GM21717 (cell line): Measurements from ENCODE around the gene RPUSD1.
"Not testable (repeated sequence)": the region's sequence is repeated elsewhere in the genome, so short reads cannot be mapped to it uniquely, and the experiment has no call there.

Source experiments
- ATAC-seq: cut with Tn5 transposase; IDR thresholded peaks from one replicate; pipeline ENCODE4 v1.9.1; 2021; ENCODE audit warnings: mild to moderate bottlenecking, moderate library complexity; ENCODE audit not compliant: unreplicated experiment

Gene RPUSD1

DNA sequence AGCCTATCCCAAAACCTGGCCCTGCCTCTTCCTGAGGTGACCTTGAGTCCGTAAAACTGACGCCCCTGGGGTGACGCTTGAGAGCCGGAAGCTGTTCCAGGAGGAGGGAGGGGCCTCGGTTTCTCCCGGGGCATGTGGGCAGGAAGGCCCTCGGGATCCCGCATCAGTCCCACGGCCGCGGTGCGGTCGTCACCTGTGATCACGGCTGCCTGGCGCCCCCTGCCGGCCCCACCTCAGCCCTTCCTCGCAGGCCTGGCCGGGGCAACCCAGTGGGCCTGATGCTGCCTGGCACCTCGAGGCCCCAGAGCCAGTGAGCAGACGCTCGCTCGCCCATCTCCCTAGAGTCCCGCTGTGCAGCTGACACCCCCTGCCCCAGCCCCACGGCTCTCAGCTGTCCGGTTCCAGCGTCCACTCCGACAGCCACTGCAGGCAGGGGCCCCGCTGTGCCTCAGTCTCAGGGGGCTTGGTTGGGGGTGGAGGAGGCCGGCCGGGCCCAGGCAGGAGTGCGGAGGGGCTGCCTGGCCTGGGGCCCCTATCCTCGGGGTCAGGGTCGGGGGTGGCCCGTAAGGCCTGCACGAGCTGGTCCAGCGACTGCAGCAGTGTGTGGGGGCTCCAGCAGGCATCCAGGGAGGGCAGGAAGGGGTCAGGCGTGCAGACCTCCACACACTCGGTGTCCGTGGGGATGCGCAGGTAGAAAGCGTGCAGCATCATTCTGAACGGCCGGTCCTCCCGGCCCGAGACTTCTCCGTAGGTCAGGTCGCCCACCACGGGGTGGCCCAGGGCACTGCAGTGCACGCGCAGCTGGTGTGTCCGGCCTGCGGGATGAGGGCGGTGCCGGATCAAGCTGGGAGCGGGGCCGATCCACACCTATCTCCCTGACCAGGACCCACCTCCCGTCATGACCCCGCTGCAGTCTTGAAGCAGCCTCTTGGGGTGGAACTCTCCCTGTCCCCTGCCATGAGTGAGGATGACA is 2.3 kb downstream of the RPUSD1 start:
- no peak for ATAC-seq

DNA sequence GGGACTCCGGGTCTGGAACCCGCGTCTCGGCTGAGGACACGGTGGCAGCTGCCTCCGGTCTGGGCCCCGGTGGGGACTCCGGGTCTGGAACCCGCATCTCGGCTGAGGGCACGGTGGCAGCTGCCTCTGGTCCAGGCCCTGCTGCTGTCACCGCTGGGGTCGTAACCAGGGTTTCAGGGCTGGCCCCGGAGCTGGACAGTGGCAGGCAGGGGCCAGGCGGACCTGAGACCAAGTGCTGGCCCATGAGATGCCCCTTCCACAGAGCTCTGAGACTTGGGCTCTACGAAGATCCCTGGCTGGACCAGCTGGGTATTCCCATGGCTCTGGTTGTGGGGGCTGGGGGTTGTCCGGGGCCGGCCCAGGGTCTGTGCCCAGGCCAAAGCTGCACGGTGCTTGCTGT is 3.8 kb downstream of the RPUSD1 start:
- no peak for ATAC-seq

GRCh38 chr16:783404-784161 is 4.6 kb downstream of the RPUSD1 start:
- no peak for ATAC-seq

- no peak for ATAC-seq
These were observed 5.3 kb downstream of the RPUSD1 start for GRCh38 chr16:782766-783403.

DNA sequence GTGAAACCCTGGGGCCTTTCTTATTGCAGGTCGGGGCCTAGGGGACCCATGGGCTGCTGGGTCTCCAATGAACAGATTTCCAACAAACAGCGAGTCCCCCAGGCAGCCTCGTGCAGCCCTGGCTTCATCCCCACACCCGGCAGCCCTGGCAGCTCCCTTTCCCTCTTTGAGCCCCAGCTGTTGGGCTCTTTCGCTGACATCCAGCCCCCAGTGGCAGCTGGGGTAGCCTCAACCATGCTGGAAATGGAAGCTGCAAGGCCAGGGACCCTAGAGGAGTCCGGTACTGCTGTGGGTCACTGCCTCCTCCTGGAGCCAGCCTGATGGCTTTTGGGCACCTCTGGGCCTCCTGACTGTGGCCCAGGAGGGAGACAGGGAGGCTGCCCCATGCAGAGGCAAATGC is 5.9 kb downstream of the RPUSD1 start:
- ATAC-seq = no peak

DNA sequence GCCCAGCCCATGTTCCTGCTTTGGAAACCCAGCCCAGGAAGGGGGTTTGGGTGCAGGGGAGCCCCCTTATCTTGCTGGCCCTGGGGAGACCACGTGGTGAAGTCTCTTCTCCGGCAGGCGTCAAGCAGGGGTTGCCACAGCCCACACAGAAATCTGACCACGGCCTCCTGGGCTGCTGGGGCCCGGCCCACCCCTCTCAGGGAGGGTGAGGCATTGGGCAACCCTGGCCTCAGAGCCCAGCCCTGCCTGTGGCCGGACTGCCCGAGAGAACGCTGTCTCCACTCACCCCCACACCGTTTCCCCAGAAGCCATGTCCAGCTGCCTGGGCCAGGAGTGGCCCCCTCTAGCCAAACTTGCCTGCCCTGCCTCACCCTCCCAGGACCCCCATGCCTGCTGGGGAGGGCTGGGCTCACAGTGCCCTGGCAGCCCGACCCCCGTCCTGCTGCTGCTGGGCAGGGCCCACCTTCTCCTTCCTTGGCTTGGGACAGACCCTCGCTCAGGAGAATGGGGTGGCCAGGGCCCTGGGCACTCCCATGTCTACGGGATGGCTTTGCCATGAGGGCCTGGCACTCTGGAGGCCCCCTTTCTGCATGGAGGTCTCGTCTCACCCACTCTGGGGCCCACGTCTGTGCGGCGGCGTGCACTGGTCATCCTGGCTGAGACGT is 6.7 kb downstream of the RPUSD1 start:
- ATAC-seq = no peak

DNA sequence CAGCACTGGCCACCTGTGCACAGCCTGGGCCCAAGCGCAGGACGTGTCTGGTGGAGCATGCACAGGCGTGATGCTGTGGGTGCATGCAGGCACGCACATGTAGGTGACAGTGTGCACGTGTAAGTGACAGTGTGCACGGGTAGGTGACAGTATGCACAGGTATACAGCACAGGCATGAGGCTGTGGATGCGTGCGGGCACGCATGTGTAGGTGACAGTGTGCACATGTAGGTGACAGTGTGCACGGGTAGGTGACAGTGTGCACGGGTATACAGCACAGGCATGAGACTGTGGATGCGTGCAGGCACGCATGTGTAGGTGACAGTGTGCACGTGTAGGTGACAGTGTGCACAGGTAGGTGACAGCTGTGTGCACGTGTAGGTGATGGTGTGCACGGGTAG is 7.9 kb downstream of the RPUSD1 start:
- ATAC-seq = no peak

GRCh38 chr16:779561-779960 is 8.6 kb downstream of the RPUSD1 start:
- ATAC-seq = no peak

GRCh38 chr16:778909-779527 is 9.2 kb downstream of the RPUSD1 start:
- ATAC-seq = no peak

- no peak for ATAC-seq
These were observed 9.7 kb downstream of the RPUSD1 start for GRCh38 chr16:778447-778846.

- no peak for ATAC-seq
These were observed 10.4 kb downstream of the RPUSD1 start for GRCh38 chr16:777826-778225.

DNA sequence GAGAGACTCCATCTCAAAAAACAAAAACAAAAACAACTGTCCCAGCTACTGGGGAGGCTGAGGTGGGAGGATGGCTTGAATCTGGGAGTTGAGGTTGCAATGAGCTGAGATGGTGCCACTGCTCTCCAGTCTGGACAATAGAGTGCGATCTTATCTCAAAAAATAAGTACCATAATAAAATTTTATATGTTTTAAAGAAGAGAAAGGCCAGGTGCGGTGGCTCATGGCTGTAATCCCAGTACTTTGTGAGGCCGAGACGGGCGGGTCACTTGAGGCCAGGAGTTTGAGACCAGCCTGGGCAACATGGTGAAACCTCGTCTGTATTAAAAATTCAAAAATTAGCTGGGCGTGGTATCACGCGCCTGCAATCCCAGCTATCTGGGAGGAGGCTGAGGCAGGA is 11.4 kb downstream of the RPUSD1 start:
- ATAC-seq = no peak

DNA sequence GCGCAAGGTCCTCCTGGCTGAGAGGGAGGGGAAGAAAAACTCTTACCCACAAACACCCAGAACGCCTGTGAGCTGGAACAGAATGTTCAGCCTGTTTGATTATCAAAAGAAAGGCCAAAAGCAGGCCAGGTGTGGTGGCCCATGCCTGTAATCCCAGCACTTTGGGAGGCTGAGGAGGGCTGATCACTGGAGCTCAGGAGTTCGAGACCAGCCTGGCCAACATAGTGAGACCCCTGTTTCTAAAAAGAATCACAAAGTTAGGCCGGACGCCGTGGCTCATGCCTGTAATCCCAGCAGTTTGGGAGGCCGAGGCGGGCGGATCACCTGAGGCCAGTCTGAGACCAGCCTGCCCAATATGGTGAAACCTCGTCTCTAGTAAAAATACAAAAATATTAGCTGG is 11.9 kb downstream of the RPUSD1 start:
- not testable (repeated sequence) for ATAC-seq

- no peak for ATAC-seq
These were observed 12.9 kb downstream of the RPUSD1 start for GRCh38 chr16:775236-775796.

DNA sequence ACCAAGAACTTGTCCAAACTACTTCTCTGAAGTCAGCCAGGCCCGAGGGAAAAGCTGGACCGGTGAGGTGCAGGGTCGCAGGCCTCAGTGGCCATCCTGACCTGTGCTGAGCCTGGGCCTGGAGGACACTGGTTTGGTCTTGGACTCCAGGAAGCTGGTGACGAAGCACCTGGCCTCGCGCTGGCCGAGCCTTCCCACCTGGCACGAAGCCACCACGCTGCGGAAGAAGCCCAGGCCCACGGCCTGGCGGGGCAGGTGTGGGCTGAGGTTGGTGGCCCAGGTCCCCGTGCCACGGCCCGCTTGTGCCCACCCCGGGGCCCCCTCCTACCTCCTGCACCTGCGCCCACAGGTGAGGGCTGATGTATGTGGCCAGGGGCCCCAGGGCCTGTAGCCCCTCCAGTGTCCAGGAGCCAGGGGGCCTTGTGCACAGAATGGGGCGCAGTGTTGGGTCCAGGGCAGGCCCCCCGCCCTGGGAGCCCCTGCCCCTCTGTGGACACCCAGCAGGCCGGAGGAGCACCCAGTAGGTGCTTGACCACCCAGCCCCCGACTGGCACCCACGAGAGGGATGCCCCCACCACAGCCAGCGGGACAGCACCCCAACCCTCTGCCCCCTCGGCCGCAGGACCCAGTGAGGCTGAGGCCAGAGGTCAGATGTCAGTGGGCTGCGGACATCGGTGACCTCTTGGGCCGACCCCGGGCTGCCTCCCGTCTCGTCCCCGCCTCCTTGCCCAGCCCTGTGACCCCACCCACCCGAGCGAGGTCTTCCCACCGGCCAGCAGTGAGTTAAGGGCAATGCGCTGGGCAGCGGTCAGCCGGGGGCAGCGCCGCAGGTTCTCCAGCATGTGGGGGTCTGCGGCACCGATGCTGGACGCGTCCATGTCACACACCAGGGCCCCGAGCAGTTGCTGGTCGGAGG is 13.8 kb downstream of the RPUSD1 start:
- ATAC-seq = no peak

GRCh38 chr16:772959-773358 is 15.2 kb downstream of the RPUSD1 start:
- ATAC-seq = no peak

DNA sequence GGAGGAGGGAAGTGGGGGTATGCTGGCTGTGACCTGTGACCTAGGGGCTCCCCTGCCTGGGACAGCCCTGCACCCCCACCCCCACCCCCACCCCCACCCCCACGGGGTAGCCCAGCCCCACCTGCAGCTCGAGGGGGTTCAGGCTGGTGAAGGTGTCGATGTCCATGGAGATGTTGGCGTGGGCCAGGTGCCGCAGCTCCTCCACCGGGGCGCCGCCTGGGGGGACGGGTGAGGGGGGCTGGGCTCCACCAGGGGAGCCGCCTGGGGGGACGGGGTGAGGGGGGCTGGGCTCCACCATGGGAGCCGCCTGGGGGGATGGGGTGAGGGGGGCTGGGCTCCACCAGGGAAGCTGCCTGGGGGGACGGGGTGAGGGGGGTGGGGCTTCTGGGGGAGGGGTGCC is 17.8 kb downstream of the RPUSD1 start:
- no peak for ATAC-seq

DNA sequence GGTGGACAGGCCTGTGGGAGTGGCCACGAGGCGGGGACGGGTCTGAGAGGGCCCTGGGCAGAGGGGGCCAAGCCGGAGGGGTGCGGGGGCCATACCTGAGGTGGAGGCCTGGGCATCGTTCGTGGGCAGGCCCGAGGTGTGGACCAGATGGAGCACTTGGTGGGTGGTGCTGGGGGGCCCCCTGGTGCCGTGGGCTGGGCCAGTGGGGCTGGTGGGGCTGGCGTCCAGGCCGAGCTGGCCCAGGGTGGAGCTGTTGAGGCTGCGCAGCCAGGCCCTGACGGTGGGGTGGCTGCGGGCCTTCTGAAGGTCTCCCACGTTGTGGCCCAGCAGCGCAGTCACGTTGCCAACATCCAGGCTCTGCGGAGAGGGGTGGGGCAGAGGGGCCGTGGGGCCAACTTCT is 18.2 kb downstream of the RPUSD1 start:
- no peak for ATAC-seq

- ATAC-seq = no peak
These were observed 18.9 kb downstream of the RPUSD1 start for GRCh38 chr16:769184-769784.
